SU-DHL-6 (cell line): Measurements from ENCODE around the gene CERT1.

Source experiments
- EZH2phosphoT487 ChIP-seq: fragments of 200-600 bp; sonication (generic), shearing (Covaris generic); conservative IDR thresholded peaks from 2 replicates; pipeline ENCODE4 v1.6.1; 2018; ENCODE audit warnings: mild to moderate bottlenecking, antibody characterized with exemption, low read length, moderate library complexity, mixed read lengths
- TF ChIP-seq, protein P1 (sequence below): fragments of 200-600 bp; sonication (generic); IDR thresholded peaks from one replicate; pipeline ENCODE4 v1.5.1; 2017; ENCODE audit warnings: antibody characterized with exemption, mild to moderate bottlenecking, low read length, moderate library complexity; ENCODE audit not compliant: insufficient read depth, poor library complexity, severe bottlenecking

- TF ChIP-seq, protein P1, sequence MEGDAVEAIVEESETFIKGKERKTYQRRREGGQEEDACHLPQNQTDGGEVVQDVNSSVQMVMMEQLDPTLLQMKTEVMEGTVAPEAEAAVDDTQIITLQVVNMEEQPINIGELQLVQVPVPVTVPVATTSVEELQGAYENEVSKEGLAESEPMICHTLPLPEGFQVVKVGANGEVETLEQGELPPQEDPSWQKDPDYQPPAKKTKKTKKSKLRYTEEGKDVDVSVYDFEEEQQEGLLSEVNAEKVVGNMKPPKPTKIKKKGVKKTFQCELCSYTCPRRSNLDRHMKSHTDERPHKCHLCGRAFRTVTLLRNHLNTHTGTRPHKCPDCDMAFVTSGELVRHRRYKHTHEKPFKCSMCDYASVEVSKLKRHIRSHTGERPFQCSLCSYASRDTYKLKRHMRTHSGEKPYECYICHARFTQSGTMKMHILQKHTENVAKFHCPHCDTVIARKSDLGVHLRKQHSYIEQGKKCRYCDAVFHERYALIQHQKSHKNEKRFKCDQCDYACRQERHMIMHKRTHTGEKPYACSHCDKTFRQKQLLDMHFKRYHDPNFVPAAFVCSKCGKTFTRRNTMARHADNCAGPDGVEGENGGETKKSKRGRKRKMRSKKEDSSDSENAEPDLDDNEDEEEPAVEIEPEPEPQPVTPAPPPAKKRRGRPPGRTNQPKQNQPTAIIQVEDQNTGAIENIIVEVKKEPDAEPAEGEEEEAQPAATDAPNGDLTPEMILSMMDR: no peak
- TF ChIP-seq EZH2phosphoT487: no peak
Measured at GRCh38 chr5:75362474-75362975, 148.9 kb downstream of the CERT1 start.
